ENCODE results near the gene PKD1.

GRCh38 chr16:2083409-2083808, 52.3 kb downstream of the PKD1 start:
- TF ChIP-seq POLR2AphosphoS5 (IDR thresholded peaks at IDR 0.05; ENCODE audit: low read depth, low read length) (no peak), POLR2A (IDR thresholded peaks at IDR 0.05; ENCODE audit: low read depth, low read length) (no peak), PAX5 (IDR thresholded peaks at IDR 0.05; ENCODE audit: insufficient read depth, low read length, severe bottlenecking) (no peak), TAF1 (IDR thresholded peaks at IDR 0.05; ENCODE audit: low read depth, low read length) (no peak)

All from GM12891 (cell line).